Tibial nerve (tissue), 4 donors: ENCODE data around the gene VGLL2.
"Not testable (repeated sequence)": the region's sequence is repeated elsewhere in the genome, so short reads cannot be mapped to it uniquely, and the experiment has no call there.

Experiments used
- CTCF ChIP-seq, 5 experiments: fragments of 200-600 bp in 3 of 5; fragments of 450-650 bp in 2 of 5; sonication (generic) in 3 of 5; IDR thresholded peaks; one replicate each; pipeline ENCODE4 v1.5.1; 2016 to 2019; ENCODE audit warnings: antibody characterized with exemption in 5 of 5, mild to moderate bottlenecking in 3 of 5, moderate library complexity in 2 of 5
- EP300 ChIP-seq, 2 donors: sonication (generic); formaldehyde crosslinking; IDR thresholded peaks; one replicate each; pipeline ENCODE4 v1.6.1; 2017; ENCODE audit warnings: antibody characterized with exemption in 2 of 2, mild to moderate bottlenecking in 1 of 2
- POLR2A ChIP-seq, 2 donors: fragments of 450-650 bp; IDR thresholded peaks; one replicate each; pipeline ENCODE4 v1.6.1; 2017; ENCODE audit warnings: antibody characterized with exemption in 2 of 2, mild to moderate bottlenecking in 2 of 2, moderate library complexity in 2 of 2

- TF ChIP-seq EP300, CTCF, POLR2A (IDR thresholded peaks at IDR 0.05): not testable (repeated sequence)
Measured at GRCh38 chr6:117244979-117245378, 20.4 kb upstream of the VGLL2 start.
